Activated CD4-positive, alpha-beta memory T cell treated with anti-CD3 and anti-CD28 coated beads, Interleukin-2, amount 10 ng/mL, durations not matched to agents 7 days and 5 days (primary cell): ENCODE data around the gene MSH2. TPM values are rescaled to one million over a fixed set of nuclear protein-coding genes. Genes with fewer than 3 reads are reported as not detected.
A peak's percentile ranks its signal among the peaks of the same experiment; 100 is the strongest.
"Not testable (repeated sequence)": the region's sequence is repeated elsewhere in the genome, so short reads cannot be mapped to it uniquely, and the experiment has no call there.

Source experiments
- CTCF ChIA-PET: fragments of 350-600 bp; sonication (Branson Sonifier 250); formaldehyde crosslinking; loops from one replicate; lab custom pipeline; 2021; ENCODE audit warnings: antibody characterized with exemption, inconsistent platforms; lab: Charles Lee
- POLR2A ChIA-PET: fragments of 350-600 bp; sonication (Branson Sonifier 250); formaldehyde crosslinking; loops from one replicate; lab custom pipeline; 2021; ENCODE audit warnings: antibody characterized with exemption; lab: Charles Lee
- DNase-seq: peaks from one replicate; pipeline ENCODE4 v3.0.0-alpha.2; 2020
- H3K27ac Mint-ChIP-seq: one replicate; pipeline ENCODE4 v1.8.0; 2021; ENCODE audit warnings: mild to moderate bottlenecking, mixed read lengths
- H3K27me3 Mint-ChIP-seq: one replicate; pipeline ENCODE4 v1.8.0; 2021; ENCODE audit warnings: mixed read lengths
- H3K36me3 Mint-ChIP-seq: one replicate; pipeline ENCODE4 v1.8.0; 2021; ENCODE audit warnings: low read depth, mixed read lengths
- H3K4me1 Mint-ChIP-seq: one replicate; pipeline ENCODE4 v1.8.0; 2021; ENCODE audit warnings: mixed read lengths
- H3K4me3 Mint-ChIP-seq: one replicate; pipeline ENCODE4 v1.8.0; 2021; ENCODE audit warnings: mild to moderate bottlenecking, mixed read lengths
- H3K9me3 Mint-ChIP-seq: one replicate; pipeline ENCODE4 v1.8.0; 2021; ENCODE audit warnings: mixed read lengths
- total RNA-seq, 2 experiments: library from RNA; stranded (reverse); gene quantifications; one replicate each; pipeline ENCODE4 v1.2.3, GENCODE V29; 2021

Gene MSH2
- total RNA-seq: 10 to 100 TPM; 39.0 to 39.3 TPM

- Mint-ChIP-seq H3K4me3 (peak within 1 kb of the TSS; percentile 94), H3K4me1 (peaks cover 39% of the 10 kb centered on the region), H3K27me3 (no peaks in the 10 kb centered on the region), H3K27ac (peak within 1 kb of the TSS; percentile 82), H3K36me3 (peaks cover 36% of the 10 kb centered on the region), H3K9me3 (peaks cover 3% of the 10 kb centered on the region)
- peak; percentile 93 for DNase-seq
- ChIA-PET CTCF (interaction anchor here (0.6 to 3.7 kb wide), 9 partner anchors 15 to 504 kb away, joined by 3 to 35 read pairs (median 4); no protein-coding TSS in a partner anchor), POLR2A (interaction anchor here (0.6 to 2.3 kb wide), 11 partner anchors 9 to 910 kb away, joined by 3 to 15 read pairs (median 3); partner anchors contain the start of genes FBXO11 and MSH6)
Observed at GRCh38 chr2:47402805-47403608, at the start of gene MSH2. TSS of gene MSH2 (plus strand) at chr2:47403156. CDS start at chr2:47403192, 36 bp downstream.

GRCh38 chr2:47354013-47354847, 48.7 kb upstream of the MSH2 start:
- no peak for DNase-seq
- Mint-ChIP-seq H3K27ac (no peak overlapping the region), H3K4me1 (no peaks in the 10 kb centered on the region), H3K36me3 (no peaks in the 10 kb centered on the region), H3K27me3 (peaks cover 3% of the 10 kb centered on the region), H3K4me3 (no peak overlapping the region), H3K9me3 (no peaks in the 10 kb centered on the region)
- POLR2A ChIA-PET: no interaction called here
- CTCF ChIA-PET: interaction anchor here (0.6 kb wide), 1 partner anchor 76 kb away, joined by 3 read pairs; no protein-coding TSS in a partner anchor

DNA sequence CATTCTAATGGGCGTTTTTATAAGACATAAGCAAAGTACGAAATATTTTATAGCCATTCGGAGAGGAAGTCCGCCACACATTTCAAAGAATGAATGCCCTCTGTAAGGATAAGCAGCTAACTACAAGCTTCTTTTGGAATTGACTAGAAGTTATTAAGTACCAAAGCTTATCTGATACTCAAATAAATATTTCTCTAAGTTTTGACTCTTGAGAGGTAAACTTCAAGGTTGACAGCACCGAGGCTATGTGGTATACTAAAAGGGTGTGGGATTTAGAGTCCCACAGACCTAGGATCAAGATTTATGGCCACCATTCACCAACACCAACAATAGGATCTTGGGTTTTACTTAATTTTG, 48.1 kb upstream of the MSH2 start:
- DNase-seq: no peak
- H3K4me3 Mint-ChIP-seq: no peak overlapping the region
- no peaks in the 10 kb centered on the region for H3K4me1 Mint-ChIP-seq
- H3K36me3 Mint-ChIP-seq: no peaks in the 10 kb centered on the region
- CTCF ChIA-PET: interaction anchor here (0.6 kb wide), 1 partner anchor 76 kb away, joined by 3 read pairs; no protein-coding TSS in a partner anchor
- peaks cover 3% of the 10 kb centered on the region for H3K27me3 Mint-ChIP-seq
- POLR2A ChIA-PET: no interaction called here
- H3K27ac Mint-ChIP-seq: no peak overlapping the region
- H3K9me3 Mint-ChIP-seq: no peaks in the 10 kb centered on the region

GRCh38 chr2:47357483-47357882, 45.5 kb upstream of the MSH2 start:
- Mint-ChIP-seq H3K36me3 (no peaks in the 10 kb centered on the region), H3K27ac (no peak overlapping the region), H3K4me3 (no peak overlapping the region), H3K27me3 (peaks cover 3% of the 10 kb centered on the region), H3K4me1 (no peaks in the 10 kb centered on the region), H3K9me3 (no peaks in the 10 kb centered on the region)
- DNase-seq: no peak
- CTCF ChIA-PET: no interaction called here
- POLR2A ChIA-PET: no interaction called here

- H3K4me3 Mint-ChIP-seq: no peak overlapping the region
- H3K4me1 Mint-ChIP-seq: no peaks in the 10 kb centered on the region
- H3K36me3 Mint-ChIP-seq: no peaks in the 10 kb centered on the region
- no peak overlapping the region for H3K27ac Mint-ChIP-seq
- CTCF ChIA-PET: no interaction called here
- no peak for DNase-seq
- H3K9me3 Mint-ChIP-seq: no peaks in the 10 kb centered on the region
- POLR2A ChIA-PET: no interaction called here
- peaks cover 3% of the 10 kb centered on the region for H3K27me3 Mint-ChIP-seq
Observed at GRCh38 chr2:47359375-47359868, 43.5 kb upstream of the MSH2 start.

DNA sequence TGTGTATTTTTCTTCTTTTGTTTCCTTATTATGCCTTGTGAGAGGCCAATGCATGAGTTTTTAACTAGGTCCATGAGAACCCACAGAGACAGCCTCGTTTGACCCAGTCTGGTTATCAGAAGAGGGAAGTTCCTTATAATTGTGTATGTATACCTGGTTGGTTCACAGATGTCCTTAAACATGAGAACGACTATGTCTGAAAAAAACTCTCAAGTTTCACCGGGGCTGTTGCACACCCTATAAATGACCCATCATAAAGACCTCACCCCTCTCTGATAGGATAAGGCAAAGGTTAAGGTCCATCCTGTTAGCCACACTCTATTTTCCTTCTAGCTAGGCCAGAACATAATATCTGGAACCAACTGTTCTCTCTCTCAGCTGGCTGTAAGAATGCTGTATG, 42.7 kb upstream of the MSH2 start:
- no peaks in the 10 kb centered on the region for H3K9me3 Mint-ChIP-seq
- H3K27me3 Mint-ChIP-seq: peaks cover 3% of the 10 kb centered on the region
- POLR2A ChIA-PET: no interaction called here
- H3K36me3 Mint-ChIP-seq: no peaks in the 10 kb centered on the region
- no peak for DNase-seq
- no peaks in the 10 kb centered on the region for H3K4me1 Mint-ChIP-seq
- CTCF ChIA-PET: no interaction called here
- H3K27ac Mint-ChIP-seq: no peak overlapping the region
- H3K4me3 Mint-ChIP-seq: no peak overlapping the region

- no peaks in the 10 kb centered on the region for H3K9me3 Mint-ChIP-seq
- no peak overlapping the region for H3K27ac Mint-ChIP-seq
- H3K27me3 Mint-ChIP-seq: peaks cover 3% of the 10 kb centered on the region
- ChIA-PET POLR2A (no interaction called here), CTCF (interaction anchor here (1.1 kb wide), 1 partner anchor 12 kb away, joined by 3 read pairs; no protein-coding TSS in a partner anchor)
- H3K4me3 Mint-ChIP-seq: no peak overlapping the region
- no peak for DNase-seq
- H3K36me3 Mint-ChIP-seq: no peaks in the 10 kb centered on the region
- no peaks in the 10 kb centered on the region for H3K4me1 Mint-ChIP-seq
Observed at GRCh38 chr2:47360927-47361326, 42.0 kb upstream of the MSH2 start.

GRCh38 chr2:47361505-47362229, 41.3 kb upstream of the MSH2 start:
- H3K9me3 Mint-ChIP-seq, H3K27me3 Mint-ChIP-seq, POLR2A ChIA-PET, DNase-seq, H3K36me3 Mint-ChIP-seq, H3K4me1 Mint-ChIP-seq, H3K4me3 Mint-ChIP-seq, H3K27ac Mint-ChIP-seq: not testable (repeated sequence)
- CTCF ChIA-PET: interaction anchor here (1.1 kb wide), 1 partner anchor 11 kb away, joined by 3 read pairs; no protein-coding TSS in a partner anchor

DNA sequence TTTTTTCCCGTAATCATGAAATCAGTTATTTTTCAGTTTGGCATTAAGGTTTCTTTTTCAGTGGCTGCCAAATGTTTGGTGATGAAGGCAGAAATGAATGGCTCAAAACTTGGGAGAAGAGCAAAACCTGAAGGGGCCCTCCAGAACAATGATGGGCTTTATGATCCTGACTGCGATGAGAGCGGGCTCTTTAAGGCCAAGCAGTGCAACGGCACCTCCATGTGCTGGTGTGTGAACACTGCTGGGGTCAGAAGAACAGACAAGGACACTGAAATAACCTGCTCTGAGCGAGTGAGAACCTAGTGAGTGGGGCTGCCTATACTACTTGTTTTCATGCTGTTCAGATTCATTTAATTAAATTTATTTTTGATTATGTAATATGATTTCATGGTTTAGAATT, 29.2 kb upstream of the MSH2 start:
- Mint-ChIP-seq H3K36me3 (no peaks in the 10 kb centered on the region), H3K27ac (no peak overlapping the region), H3K27me3 (peaks cover 22% of the 10 kb centered on the region), H3K4me1 (peaks cover 2% of the 10 kb centered on the region), H3K4me3 (no peak overlapping the region), H3K9me3 (no peaks in the 10 kb centered on the region)
- no peak for DNase-seq
- ChIA-PET POLR2A (no interaction called here), CTCF (interaction anchor here (0.6 to 2.9 kb wide), 2 partner anchors 15 to 160 kb away, joined by 3 to 10 read pairs; no protein-coding TSS in a partner anchor)

GRCh38 chr2:47375307-47375706, 27.6 kb upstream of the MSH2 start:
- ChIA-PET POLR2A (no interaction called here), CTCF (interaction anchor here (0.6 kb wide), 1 partner anchor 11 kb away, joined by 3 read pairs; no protein-coding TSS in a partner anchor)
- Mint-ChIP-seq H3K27ac (no peak overlapping the region), H3K27me3 (peaks cover 22% of the 10 kb centered on the region), H3K9me3 (no peaks in the 10 kb centered on the region), H3K4me1 (peaks cover 1% of the 10 kb centered on the region), H3K36me3 (no peaks in the 10 kb centered on the region), H3K4me3 (no peak overlapping the region)
- no peak for DNase-seq

GRCh38 chr2:47379384-47379783, 23.6 kb upstream of the MSH2 start:
- H3K27me3 Mint-ChIP-seq: peaks cover 14% of the 10 kb centered on the region

DNA sequence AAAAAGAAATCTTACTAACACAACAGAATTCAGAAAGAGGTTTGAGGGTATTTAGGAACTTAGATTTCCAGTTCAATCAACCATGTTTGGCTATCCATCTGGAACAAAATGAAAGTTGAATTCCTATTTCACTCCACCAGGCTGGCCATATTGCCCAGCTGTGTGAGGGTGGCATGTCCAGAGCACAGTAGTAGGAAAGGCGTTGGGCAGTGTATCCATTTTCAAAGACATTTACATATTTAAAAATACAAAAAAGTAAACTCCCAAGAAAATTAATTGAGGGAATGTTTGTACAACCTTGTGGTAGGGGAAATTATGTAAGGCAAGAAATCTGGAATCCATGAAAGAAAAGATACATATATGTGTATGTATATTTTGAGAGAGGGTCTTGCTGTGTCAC, 21.5 kb upstream of the MSH2 start:
- DNase-seq: no peak
- Mint-ChIP-seq H3K9me3 (no peaks in the 10 kb centered on the region), H3K27me3 (peaks cover 17% of the 10 kb centered on the region), H3K4me3 (no peak overlapping the region), H3K36me3 (no peaks in the 10 kb centered on the region), H3K27ac (no peak overlapping the region), H3K4me1 (no peaks in the 10 kb centered on the region)
- ChIA-PET CTCF (interaction anchor here (0.8 kb wide), 1 partner anchor 68 kb away, joined by 3 read pairs; no protein-coding TSS in a partner anchor), POLR2A (no interaction called here)

More at GRCh38 chr2:47379384-47379783, 23.6 kb upstream of the MSH2 start:
- Mint-ChIP-seq H3K9me3 (no peaks in the 10 kb centered on the region), H3K4me3 (no peak overlapping the region), H3K36me3 (no peaks in the 10 kb centered on the region), H3K4me1 (no peaks in the 10 kb centered on the region), H3K27ac (no peak overlapping the region)
- ChIA-PET POLR2A (no interaction called here), CTCF (no interaction called here)
- no peak for DNase-seq
